ENCODE data around the gene CASKIN1. TPM values are rescaled to one million over a fixed set of nuclear protein-coding genes. Genes with fewer than 3 reads are reported as not detected.

The CASKIN1 gene
- total and polyA plus RNA-seq, 2 of the 8 experiments (the other 6 are each of a cell fraction or from before 2014, with no cell fraction given) = 1.2 to 6.4 TPM

- Histone ChIP-seq H2BK20ac (ENCODE audit: low read length) (no peak overlapping the region), H3K27me3 (replicated peaks in 1 of 4; ENCODE audit: control insufficient read depth in 3 of 4, extremely low read depth in 1 of 4, insufficient read depth in 3 of 4, low read length in 3 of 4) (no peaks in the 10 kb centered on the region), H3K23ac (ENCODE audit: insufficient read length) (no peak overlapping the region), H3K4me3 (ENCODE audit: extremely low read depth in 1 of 4, insufficient read depth in 2 of 4, low read depth in 3 of 4, low read length in 4 of 4) (peak overlapping the region; percentile 85 to 99 (median 95)), H4K91ac (replicated peaks; ENCODE audit: insufficient read length, low read length) (peak overlapping the region; percentile 49), H3K79me2 (ENCODE audit: control insufficient read depth in 1 of 2, insufficient read depth in 2 of 2, low read length in 2 of 2) (peaks cover 38 to 68% of the 10 kb centered on the region in 2 experiments), H2BK15ac (ENCODE audit: low read length) (no peak overlapping the region), H2BK5ac (ENCODE audit: low read depth, low read length) (peak overlapping the region; percentile 89; the same call in 1 of the 2 replicates), H3K9me3 (ENCODE audit: insufficient read depth in 2 of 2, low read depth in 1 of 2, low read length in 1 of 2) (no peaks in the 10 kb centered on the region), H3K4ac (replicated peaks; ENCODE audit: insufficient read length, low read depth, low read length) (peak overlapping the region; percentile 28), H2AK5ac (ENCODE audit: low read depth, low read length) (no peak overlapping the region), H4K5ac (ENCODE audit: insufficient read length, low read depth, low read length) (peak overlapping the region; percentile 53), H3K79me1 (ENCODE audit: low read depth, low read length) (peaks cover 12% of the 10 kb centered on the region), H3K4me1 (replicated peaks in 1 of 4; ENCODE audit: control insufficient read depth in 3 of 4, insufficient read depth in 4 of 4, low read length in 3 of 4) (peaks cover 3 to 54% (median 39%) of the 10 kb centered on the region in 4 experiments), H2AFZ (ENCODE audit: low read length) (no peak overlapping the region), H4K8ac (ENCODE audit: extremely low read depth, insufficient read depth, low read length) (no peak overlapping the region), H2BK120ac (replicated peaks; ENCODE audit: low read depth, low read length) (no peak overlapping the region), H3K18ac (ENCODE audit: extremely low read depth, low read length) (peak overlapping the region; percentile 72), H3K4me2 (ENCODE audit: insufficient read depth in 1 of 2, low read depth in 2 of 2, low read length in 2 of 2) (peak overlapping the region; percentile 94 to 97), H3K14ac (ENCODE audit: insufficient read length) (no peak overlapping the region), H3K27ac (ENCODE audit: low read depth, low read length) (peak overlapping the region; percentile 83), H3K56ac (replicated peaks; ENCODE audit: insufficient read length, low read depth, low read length) (peak overlapping the region; percentile 85), H2BK12ac (ENCODE audit: low read depth, low read length) (no peak overlapping the region), H3K23me2 (ENCODE audit: low read depth, low read length) (peaks cover 25% of the 10 kb centered on the region; the same call in 1 of the 2 replicates), H4K20me1 (replicated peaks in 1 of 2; ENCODE audit: control insufficient read depth in 1 of 2, insufficient read depth in 2 of 2, low read length in 2 of 2) (peaks cover 25 to 66% of the 10 kb centered on the region in 2 experiments), H3K36me3 (ENCODE audit: control insufficient read depth in 2 of 4, insufficient read depth in 4 of 4, low read length in 3 of 4) (peaks cover 5 to 35% (median 13%) of the 10 kb centered on the region in 4 experiments; a peak in 7 of 8 replicates), H3K9ac (replicated peaks in 1 of 4; ENCODE audit: extremely low read depth in 1 of 4, low read depth in 3 of 4, low read length in 3 of 4) (peak overlapping the region; percentile 92 to 97 (median 94))
- DNase-seq (ENCODE audit: low read depth in 1 of 2, low spot score in 2 of 2) (no peak), FAIRE-seq (no peak)
- ChIA-PET CTCF (ENCODE audit: partially characterized antibody) (interaction anchor here (0.6 to 3.1 kb wide), 5 partner anchors 14 to 151 kb away, joined by 3 to 10 read pairs (median 4); no protein-coding TSS in a partner anchor), POLR2A (ENCODE audit: partially characterized antibody) (interaction anchor here (0.6 to 15.0 kb wide), 71 partner anchors 9 to 947 kb away, joined by 3 to 312 read pairs (median 5); partner anchors contain the start of genes BRICD5, CEMP1, DNASE1L2 and E4F1)
- 2% methylated on average over 23 of the region's 23 CpGs; no CpG with 5 or more reads in 1 of the 2 experiments for WGBS, 2 experiments (ENCODE audit: extremely low coverage in 1 of 2, insufficient coverage in 1 of 2, insufficient read length in 1 of 2, insufficient replicate concordance in 2 of 2, low coverage in 1 of 2, low lambda C conversion rate in 2 of 2, missing lambda C conversion rate in 1 of 2)
- TF ChIP-seq CBX8 (IDR thresholded peaks at IDR 0.05; ENCODE audit: borderline replicate concordance, low read depth, low read length) (no peak), KDM5A (IDR thresholded peaks at IDR 0.05; ENCODE audit: low read length) (peak; percentile 36; the same call in 1 of the 2 replicates), SRF (IDR thresholded peaks at IDR 0.05; ENCODE audit: low read depth, low read length) (no peak), EP300 (IDR thresholded peaks at IDR 0.05; ENCODE audit: borderline replicate concordance in 1 of 2, low read depth in 2 of 2, low read length in 2 of 2) (no peak), ATF2 (IDR thresholded peaks at IDR 0.05; ENCODE audit: low read length) (peak; percentile 87; the same call in 1 of the 2 replicates), POLR2AphosphoS5 (IDR thresholded peaks at IDR 0.05; ENCODE audit: low read depth, low read length) (peak; percentile 11; the same call in 1 of the 2 replicates)
Measured at GRCh38 chr16:2154533-2155090, 41.8 kb downstream of the CASKIN1 start.

All from H1 (cell line).